Epithelial cell of umbilical artery (primary cell): ENCODE data around the gene PCDH1. TPM values are rescaled to one million over a fixed set of nuclear protein-coding genes. Genes with fewer than 3 reads are reported as not detected.

Experiments used
- total RNA-seq: library from RNA; depleted of rRNA; stranded (reverse); fragments of >200 nt; gene quantifications from 2 replicates; pipeline ENCODE4 v1.2.3, GENCODE V29; 2014

PCDH1 gene
- 144 and 266 TPM in 2 replicates for total RNA-seq

DNA sequence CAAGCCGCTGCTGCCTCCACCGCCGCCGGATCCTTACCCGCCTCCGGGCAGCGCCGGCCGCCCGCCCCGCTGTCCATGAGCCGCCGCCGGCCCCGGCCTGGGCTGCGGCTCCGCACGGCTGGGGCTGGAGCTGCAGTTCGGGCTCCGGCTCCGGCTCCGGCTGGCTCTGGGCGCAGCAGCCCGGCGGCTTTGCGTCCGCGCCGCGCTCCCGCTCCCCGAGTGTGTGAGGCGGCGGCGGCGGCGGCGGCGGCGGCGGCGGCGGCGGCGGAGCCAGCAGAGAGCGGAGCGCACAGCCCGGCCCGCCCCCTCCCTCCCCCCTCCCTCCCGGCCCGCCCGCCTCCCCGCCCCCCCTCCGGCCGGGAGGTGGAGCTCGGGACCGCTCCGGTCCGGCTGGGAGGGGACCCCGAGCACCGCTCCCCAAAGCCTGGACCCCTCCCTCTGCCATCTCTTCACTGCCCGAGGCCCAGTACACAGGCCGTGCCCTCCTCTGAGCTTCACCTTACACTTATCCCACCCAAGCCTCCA lies at the start of gene PCDH1:
TSS of gene PCDH1 (minus strand) at position 225 of the 525 bp plus-strand sequence. CDS start at position 77, 148 bp downstream.

DNA sequence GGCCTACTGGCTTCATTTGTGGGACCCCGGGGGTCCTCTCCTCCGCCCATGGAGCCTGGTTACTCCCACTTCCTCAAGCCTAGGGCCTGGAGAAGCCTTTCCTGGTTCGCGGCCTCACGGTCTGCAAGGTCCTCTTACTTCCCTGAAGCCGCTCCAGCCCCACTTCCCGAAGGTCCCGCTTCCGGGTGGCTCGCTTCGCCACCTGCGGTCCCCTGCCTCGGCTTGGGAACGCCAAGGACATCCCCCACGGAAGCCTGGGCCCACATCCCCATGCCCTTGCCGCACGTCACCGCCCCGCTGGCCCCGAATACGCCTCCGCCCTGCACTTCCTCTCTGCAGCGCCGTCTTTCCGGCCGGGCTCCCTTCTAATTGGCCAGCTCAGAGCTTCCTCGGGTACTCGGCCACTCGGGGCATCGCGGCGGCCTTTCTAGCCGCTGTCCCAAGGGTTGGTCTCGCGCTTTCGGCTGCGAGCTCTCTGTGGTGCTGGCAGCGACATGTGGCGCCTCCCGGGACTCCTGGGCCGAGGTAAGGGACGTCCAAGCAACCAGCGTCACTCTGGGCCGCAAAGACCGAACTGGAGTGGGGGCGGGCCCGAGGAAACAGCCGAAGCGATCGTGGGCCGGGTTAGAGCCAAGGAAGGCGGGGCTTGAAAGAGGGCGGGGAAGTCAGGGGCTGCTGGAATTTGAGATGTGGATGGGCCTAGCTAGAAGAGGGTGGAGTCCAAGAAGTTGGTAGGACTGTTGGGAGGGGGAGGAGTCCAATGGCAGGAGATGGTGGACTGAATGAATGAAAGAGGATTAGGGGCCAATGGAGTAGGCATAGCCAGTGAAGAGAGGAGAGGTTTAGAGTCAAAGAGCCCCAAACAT lies 45.5 kb upstream of the PCDH1 start, which contains the start of gene DELE1:
TSS of gene DELE1 (plus strand) at position 424 of the 866 bp plus-strand sequence. CDS start at position 495, 71 bp downstream.

Other genes starting within 250 kb of the PCDH1 start
- gene HDAC3, start 241.6 kb downstream of the PCDH1 start, total RNA-seq, result 50.3 and 56.1 TPM in 2 replicates
- gene RELL2, start 241.4 kb downstream of the PCDH1 start, total RNA-seq, result 3.9 and 4.3 TPM in 2 replicates
- gene FCHSD1, start 227.0 kb downstream of the PCDH1 start, total RNA-seq, result 21.1 and 26.6 TPM in 2 replicates
- 28.4 and 55.2 TPM in 2 replicates for gene ARAP3, start 196.2 kb downstream of the PCDH1 start, total RNA-seq
- 40.9 and 43.3 TPM in 2 replicates for gene DELE1, start 45.5 kb upstream of the PCDH1 start, total RNA-seq
- gene PCDH12, start 79.8 kb upstream of the PCDH1 start, total RNA-seq, result 20.5 and 32.1 TPM in 2 replicates
- gene RNF14, start 90.7 kb upstream of the PCDH1 start, total RNA-seq, result 69.1 and 71.1 TPM in 2 replicates
- gene GNPDA1, start 134.6 kb upstream of the PCDH1 start, total RNA-seq, result 46.8 and 77.8 TPM in 2 replicates
- gene NDFIP1, start 230.4 kb upstream of the PCDH1 start, total RNA-seq, result 30.5 and 87.4 TPM in 2 replicates